Measurements from ENCODE around the gene B3GAT2.
A peak's percentile ranks its signal among the peaks of the same experiment; 100 is the strongest.

Gene B3GAT2

DNA sequence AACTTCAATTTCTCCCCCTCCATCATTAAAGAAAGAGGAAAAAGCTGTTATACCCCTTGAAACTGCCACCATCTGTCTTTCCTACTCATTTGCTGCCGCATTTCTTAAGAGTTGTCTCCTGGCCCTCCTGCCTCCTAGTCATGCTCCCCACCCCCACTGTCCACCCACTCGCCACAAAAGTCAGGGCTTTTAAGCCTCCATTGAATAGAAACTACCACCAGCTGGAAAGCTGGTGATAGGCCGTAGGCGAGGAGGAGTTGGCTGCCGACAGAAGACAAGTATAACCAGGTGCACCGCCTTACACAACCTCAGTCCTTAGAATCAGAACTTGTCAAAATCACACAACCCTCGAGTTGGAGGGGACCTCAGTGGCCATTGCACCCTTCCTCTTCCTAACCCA is 67.6 kb downstream of the B3GAT2 start:
- Mint-ChIP-seq H3K36me3 (ENCODE audit: low read depth) (no peaks in the 10 kb centered on the region), H3K9me3 (no peaks in the 10 kb centered on the region), H3K4me1 (peaks cover 25% of the 10 kb centered on the region), H3K4me3 (no peak overlapping the region), H3K27me3 (ENCODE audit: low read depth) (peaks cover 7% of the 10 kb centered on the region), H3K27ac (no peak overlapping the region)
- TF ChIP-seq, protein P1, sequence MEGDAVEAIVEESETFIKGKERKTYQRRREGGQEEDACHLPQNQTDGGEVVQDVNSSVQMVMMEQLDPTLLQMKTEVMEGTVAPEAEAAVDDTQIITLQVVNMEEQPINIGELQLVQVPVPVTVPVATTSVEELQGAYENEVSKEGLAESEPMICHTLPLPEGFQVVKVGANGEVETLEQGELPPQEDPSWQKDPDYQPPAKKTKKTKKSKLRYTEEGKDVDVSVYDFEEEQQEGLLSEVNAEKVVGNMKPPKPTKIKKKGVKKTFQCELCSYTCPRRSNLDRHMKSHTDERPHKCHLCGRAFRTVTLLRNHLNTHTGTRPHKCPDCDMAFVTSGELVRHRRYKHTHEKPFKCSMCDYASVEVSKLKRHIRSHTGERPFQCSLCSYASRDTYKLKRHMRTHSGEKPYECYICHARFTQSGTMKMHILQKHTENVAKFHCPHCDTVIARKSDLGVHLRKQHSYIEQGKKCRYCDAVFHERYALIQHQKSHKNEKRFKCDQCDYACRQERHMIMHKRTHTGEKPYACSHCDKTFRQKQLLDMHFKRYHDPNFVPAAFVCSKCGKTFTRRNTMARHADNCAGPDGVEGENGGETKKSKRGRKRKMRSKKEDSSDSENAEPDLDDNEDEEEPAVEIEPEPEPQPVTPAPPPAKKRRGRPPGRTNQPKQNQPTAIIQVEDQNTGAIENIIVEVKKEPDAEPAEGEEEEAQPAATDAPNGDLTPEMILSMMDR (IDR thresholded peaks at IDR 0.05; ENCODE audit: unreplicated experiment in 3 of 3) = no peak

- H3K27me3 Mint-ChIP-seq (ENCODE audit: low read depth) = peaks cover 7% of the 10 kb centered on the region
- no peak overlapping the region for H3K4me3 Mint-ChIP-seq
- peaks cover 21% of the 10 kb centered on the region for H3K4me1 Mint-ChIP-seq
- TF ChIP-seq, protein P1 (IDR thresholded peaks at IDR 0.05; ENCODE audit: unreplicated experiment in 3 of 3) = no peak
- no peak overlapping the region for H3K27ac Mint-ChIP-seq
- H3K36me3 Mint-ChIP-seq (ENCODE audit: low read depth) = no peaks in the 10 kb centered on the region
- H3K9me3 Mint-ChIP-seq = no peaks in the 10 kb centered on the region
Observed at GRCh38 chr6:70886661-70887060, 70.2 kb downstream of the B3GAT2 start.

GRCh38 chr6:70886071-70886470 is 70.8 kb downstream of the B3GAT2 start:
- Mint-ChIP-seq H3K9me3 (no peaks in the 10 kb centered on the region), H3K36me3 (ENCODE audit: low read depth) (no peaks in the 10 kb centered on the region), H3K4me3 (no peak overlapping the region), H3K4me1 (peaks cover 21% of the 10 kb centered on the region), H3K27me3 (ENCODE audit: low read depth) (peaks cover 7% of the 10 kb centered on the region), H3K27ac (no peak overlapping the region)
- TF ChIP-seq, protein P1 (IDR thresholded peaks at IDR 0.05; ENCODE audit: unreplicated experiment in 3 of 3) = no peak

DNA sequence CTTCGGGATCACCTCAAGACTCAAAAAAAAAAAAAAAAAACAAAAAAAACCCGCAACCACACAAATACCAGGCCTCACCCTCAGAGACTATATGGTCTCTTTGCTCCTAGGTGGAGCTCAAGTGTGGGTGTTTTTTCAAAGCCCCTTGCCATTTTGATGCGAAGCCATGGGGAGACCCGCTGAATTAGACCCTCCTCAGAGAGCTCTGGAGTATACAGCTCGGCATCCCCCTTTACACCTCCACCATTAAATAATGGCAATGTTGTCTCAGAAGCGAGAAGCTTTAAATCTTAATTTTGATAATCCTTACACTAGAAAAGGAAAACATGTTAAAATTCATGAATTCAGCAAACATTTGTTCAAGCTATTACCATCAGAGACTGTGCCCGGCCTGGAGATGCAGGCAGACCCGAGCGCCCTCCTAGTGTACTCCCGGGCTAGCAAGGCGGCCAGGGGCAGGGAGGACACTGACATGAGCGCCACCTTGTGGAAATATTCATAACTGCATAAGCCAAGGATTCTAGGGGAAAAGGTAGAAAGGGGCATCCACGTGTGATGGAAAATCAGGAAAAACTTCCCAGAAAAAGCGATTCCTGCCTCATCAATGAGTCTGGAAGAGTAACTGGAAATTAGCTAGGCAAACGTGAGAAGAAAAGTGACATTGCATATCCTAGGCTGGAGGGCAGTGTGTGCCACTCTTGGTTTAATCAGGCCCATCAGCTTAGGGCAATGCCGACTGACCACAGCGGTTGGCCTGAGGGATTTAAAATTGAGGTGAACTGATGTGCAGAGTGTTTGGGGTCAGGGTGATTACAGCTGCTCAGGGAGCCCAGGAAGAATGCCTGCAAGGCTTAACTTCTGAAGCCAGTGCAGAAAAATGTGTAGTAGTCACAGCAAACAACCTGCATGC is 72.5 kb downstream of the B3GAT2 start:
- Mint-ChIP-seq H3K9me3 (no peaks in the 10 kb centered on the region), H3K4me3 (no peak overlapping the region), H3K27ac (no peak overlapping the region), H3K4me1 (peaks cover 18% of the 10 kb centered on the region), H3K27me3 (ENCODE audit: low read depth) (peaks cover 10% of the 10 kb centered on the region), H3K36me3 (ENCODE audit: low read depth) (no peaks in the 10 kb centered on the region)
- TF ChIP-seq, protein P1 (IDR thresholded peaks at IDR 0.05; ENCODE audit: unreplicated experiment in 3 of 3) = peak; percentile 80 to 95 (median 86)

DNA sequence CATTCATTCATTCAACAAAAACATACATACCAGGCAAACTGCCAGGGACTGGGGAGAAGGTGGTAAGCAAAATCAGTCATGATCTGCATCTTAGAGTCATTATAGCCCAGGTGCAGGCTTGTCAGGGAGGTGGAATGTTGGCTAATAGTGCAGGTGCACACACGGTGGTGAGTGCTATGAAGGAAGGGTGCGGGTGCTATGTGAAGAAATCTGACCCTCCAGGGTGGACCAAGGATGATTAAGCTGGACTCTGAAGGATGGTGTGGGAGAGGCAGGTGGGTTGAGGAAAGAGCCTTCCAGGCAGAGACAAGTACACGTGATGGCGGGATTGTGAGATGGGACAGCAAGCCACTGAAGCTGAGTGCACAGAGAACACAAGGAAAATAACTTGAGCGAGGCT is 77.4 kb downstream of the B3GAT2 start:
- H3K4me3 Mint-ChIP-seq = no peak overlapping the region
- no peak overlapping the region for H3K27ac Mint-ChIP-seq
- H3K27me3 Mint-ChIP-seq (ENCODE audit: low read depth) = peaks cover 6% of the 10 kb centered on the region
- TF ChIP-seq, protein P1 (IDR thresholded peaks at IDR 0.05; ENCODE audit: unreplicated experiment in 3 of 3) = no peak
- no peaks in the 10 kb centered on the region for H3K9me3 Mint-ChIP-seq
- no peaks in the 10 kb centered on the region for H3K36me3 Mint-ChIP-seq (ENCODE audit: low read depth)
- no peaks in the 10 kb centered on the region for H3K4me1 Mint-ChIP-seq

Data from nephron (organoid).